HG03097 (cell line): ENCODE results near the gene MTO1.
A peak's percentile ranks its signal among the peaks of the same experiment; 100 is the strongest.
"Not testable (repeated sequence)": the region's sequence is repeated elsewhere in the genome, so short reads cannot be mapped to it uniquely, and the experiment has no call there.

Source experiments
- ATAC-seq: cut with Tn5 transposase; IDR thresholded peaks from one replicate; pipeline ENCODE4 v1.9.1; 2021; ENCODE audit not compliant: unreplicated experiment, low FRiP score

MTO1 gene

GRCh38 chr6:73503027-73503772, 41.7 kb downstream of the MTO1 start:
- ATAC-seq: no peak

- ATAC-seq: no peak
Measured at GRCh38 chr6:73504160-73504559, 42.6 kb downstream of the MTO1 start.

- no peak for ATAC-seq
Measured at GRCh38 chr6:73505142-73505541, 43.6 kb downstream of the MTO1 start.

- not testable (repeated sequence) for ATAC-seq
Measured at GRCh38 chr6:73505705-73506104, 44.2 kb downstream of the MTO1 start.

GRCh38 chr6:73506246-73506645, 44.7 kb downstream of the MTO1 start:
- ATAC-seq: no peak

GRCh38 chr6:73508776-73509175, 47.2 kb downstream of the MTO1 start:
- no peak for ATAC-seq

GRCh38 chr6:73509851-73510250, 48.3 kb downstream of the MTO1 start:
- no peak for ATAC-seq

- no peak for ATAC-seq
Measured at GRCh38 chr6:73511796-73512195, 50.3 kb downstream of the MTO1 start.

GRCh38 chr6:73513496-73513854, 51.9 kb downstream of the MTO1 start:
- no peak for ATAC-seq

- ATAC-seq: no peak
Measured at GRCh38 chr6:73514746-73515110, 53.2 kb downstream of the MTO1 start.

GRCh38 chr6:73515204-73515655, 53.7 kb downstream of the MTO1 start:
- ATAC-seq: peak; percentile 3

GRCh38 chr6:73516514-73517489, 55.3 kb downstream of the MTO1 start:
- no peak for ATAC-seq

GRCh38 chr6:73518100-73518981, 56.8 kb downstream of the MTO1 start:
- not testable (repeated sequence) for ATAC-seq

- ATAC-seq: not testable (repeated sequence)
Measured at GRCh38 chr6:73518982-73519881, 57.7 kb downstream of the MTO1 start.

- no peak for ATAC-seq
Measured at GRCh38 chr6:73519926-73520687, 58.6 kb downstream of the MTO1 start.

GRCh38 chr6:73520688-73521350, 59.3 kb downstream of the MTO1 start, which contains the start of gene EEF1A1:
Gene EEF1A1, minus strand, starts transcription at chr6:73521032. Its CDS starts 1,006 bp downstream, at chr6:73520026.
- ATAC-seq: peak; percentile 74

GRCh38 chr6:73521351-73521985, 59.9 kb downstream of the MTO1 start:
- ATAC-seq: peak; percentile 30
